Breast epithelium (tissue), 3 donors: ENCODE data around the gene MAJIN.

ENCODE experiments used
- CTCF ChIP-seq, 3 donors: fragments of 450-650 bp; IDR thresholded peaks; one replicate each; pipeline ENCODE4 v1.5.1; 2016 to 2017; ENCODE audit warnings: antibody characterized with exemption in 3 of 3, mild to moderate bottlenecking in 3 of 3, moderate library complexity in 3 of 3
- POLR2A ChIP-seq: fragments of 450-650 bp; IDR thresholded peaks from one replicate; pipeline ENCODE4 v1.6.1; 2016; ENCODE audit warnings: antibody characterized with exemption, mild to moderate bottlenecking, moderate library complexity

- no peak for TF ChIP-seq POLR2A
- no peak for TF ChIP-seq CTCF (IDR thresholded peaks at IDR 0.05)
These were observed 80.0 kb downstream of the MAJIN start for GRCh38 chr11:64891880-64892279.
